Measurements from ENCODE around the gene FASLG.

The FASLG gene

DNA sequence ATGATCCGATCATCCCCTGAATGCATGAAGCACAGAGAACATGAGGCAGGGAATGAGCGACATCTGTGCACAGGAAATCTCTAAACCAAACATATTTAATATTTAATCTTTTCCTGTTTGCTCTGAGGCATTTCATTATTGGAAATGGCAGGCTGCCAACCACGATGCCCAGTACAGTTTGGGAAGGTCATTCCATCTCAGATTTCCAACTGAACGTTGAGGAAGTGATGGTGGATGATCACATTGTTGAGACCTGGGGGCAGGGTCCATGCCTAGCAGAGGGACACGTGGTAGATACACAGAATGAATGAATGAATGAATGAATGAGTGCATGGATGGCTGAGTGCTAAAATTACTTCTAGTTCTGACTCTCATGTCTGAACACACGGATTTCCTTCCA, 15.9 kb upstream of the FASLG start:
- Histone ChIP-seq H3K36me3 (no peaks in the 10 kb centered on the region), H3K27me3 (no peaks in the 10 kb centered on the region), H3K27ac (no peak overlapping the region), H3K9me3 (no peaks in the 10 kb centered on the region), H3K4me3 (no peak overlapping the region), H3K4me1 (peaks cover 27% of the 10 kb centered on the region), H3K9ac (no peak overlapping the region), H3K4me2 (peak overlapping the region; percentile 55), H4K20me1 (no peaks in the 10 kb centered on the region)
- no peak for TF ChIP-seq Cebpa-rat (IDR thresholded peaks at IDR 0.05)

DNA sequence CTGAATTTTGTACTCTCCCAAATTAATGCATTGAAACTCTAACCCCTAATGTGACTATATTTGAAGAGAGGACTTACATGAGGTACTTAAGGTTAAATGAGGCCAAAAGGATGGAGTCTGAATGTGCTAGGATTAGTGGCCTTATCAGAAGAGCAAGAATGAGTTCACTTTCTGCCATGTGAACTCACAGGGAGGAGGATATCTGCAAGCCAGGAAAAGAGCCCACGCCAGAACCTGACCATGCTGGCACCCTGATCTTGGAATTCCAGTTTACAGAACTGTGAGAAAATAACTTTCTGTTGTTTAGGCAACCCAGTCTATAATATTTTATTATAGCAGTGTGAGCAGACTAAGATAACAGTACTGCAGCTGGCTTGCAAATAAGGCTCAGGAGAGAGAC, 12.2 kb upstream of the FASLG start:
- peak overlapping the region; percentile 25; the same call in 1 of the 2 replicates for H3K4me2 ChIP-seq
- no peaks in the 10 kb centered on the region for H3K9me3 ChIP-seq
- H3K4me3 ChIP-seq = no peak overlapping the region
- TF ChIP-seq Cebpa-rat (IDR thresholded peaks at IDR 0.05) = no peak
- no peaks in the 10 kb centered on the region for H3K27me3 ChIP-seq
- no peak overlapping the region for H3K9ac ChIP-seq
- no peaks in the 10 kb centered on the region for H4K20me1 ChIP-seq
- no peaks in the 10 kb centered on the region for H3K36me3 ChIP-seq
- no peak overlapping the region for H3K27ac ChIP-seq
- peaks cover 27% of the 10 kb centered on the region for H3K4me1 ChIP-seq

DNA sequence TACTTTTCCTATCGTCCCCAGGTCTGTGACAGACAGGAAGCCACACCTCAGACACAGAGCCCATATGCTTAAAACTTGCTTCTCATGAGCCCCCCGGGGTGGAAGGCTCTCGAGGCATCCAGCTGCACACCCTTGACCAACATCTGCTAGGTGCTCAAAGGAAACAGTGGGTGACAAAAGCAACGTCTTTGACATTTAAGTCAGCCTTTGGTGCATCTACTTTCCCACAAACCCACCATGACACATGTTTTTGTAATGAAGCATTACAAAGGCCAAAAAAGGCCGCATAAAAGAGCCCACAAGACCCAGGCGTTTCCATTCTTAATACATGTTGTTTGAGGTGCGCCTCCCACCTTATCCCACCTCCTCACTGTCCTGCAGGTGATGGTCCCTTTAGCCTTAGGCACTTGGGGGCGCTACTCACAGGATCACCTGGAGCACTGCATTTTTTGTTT, 11.8 kb upstream of the FASLG start:
- H3K27me3 ChIP-seq = no peaks in the 10 kb centered on the region
- no peak overlapping the region for H3K9ac ChIP-seq
- H4K20me1 ChIP-seq = no peaks in the 10 kb centered on the region
- no peak overlapping the region for H3K4me3 ChIP-seq
- peaks cover 27% of the 10 kb centered on the region for H3K4me1 ChIP-seq
- no peak overlapping the region for H3K27ac ChIP-seq
- TF ChIP-seq Cebpa-rat (IDR thresholded peaks at IDR 0.05) = no peak
- H3K9me3 ChIP-seq = no peaks in the 10 kb centered on the region
- H3K36me3 ChIP-seq = no peaks in the 10 kb centered on the region
- H3K4me2 ChIP-seq = peak overlapping the region; percentile 25

DNA sequence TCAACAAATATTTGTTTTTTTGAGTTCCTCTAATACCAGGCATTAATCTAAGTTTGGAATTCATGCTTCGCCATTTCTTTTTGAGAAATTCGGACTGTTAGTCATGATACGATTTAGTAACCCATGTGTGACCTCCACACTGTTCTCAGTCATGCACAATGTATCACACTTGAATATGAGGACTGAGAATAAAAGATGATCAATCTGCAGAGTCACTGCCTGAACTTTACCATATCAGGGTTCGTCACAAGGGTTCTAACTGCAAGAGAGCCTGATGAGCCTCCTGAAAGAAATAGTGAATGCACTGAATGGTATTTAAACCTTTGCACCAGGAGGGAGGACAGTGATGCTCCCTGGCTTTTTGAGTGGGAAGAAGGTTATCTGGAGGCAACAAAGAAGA, 10.9 kb upstream of the FASLG start:
- Histone ChIP-seq H3K27ac (no peak overlapping the region), H3K36me3 (no peaks in the 10 kb centered on the region), H3K9ac (no peak overlapping the region), H3K4me1 (peaks cover 22% of the 10 kb centered on the region), H4K20me1 (no peaks in the 10 kb centered on the region), H3K27me3 (no peaks in the 10 kb centered on the region), H3K4me2 (no peak overlapping the region), H3K9me3 (no peaks in the 10 kb centered on the region), H3K4me3 (no peak overlapping the region)
- TF ChIP-seq Cebpa-rat (IDR thresholded peaks at IDR 0.05) = no peak

DNA sequence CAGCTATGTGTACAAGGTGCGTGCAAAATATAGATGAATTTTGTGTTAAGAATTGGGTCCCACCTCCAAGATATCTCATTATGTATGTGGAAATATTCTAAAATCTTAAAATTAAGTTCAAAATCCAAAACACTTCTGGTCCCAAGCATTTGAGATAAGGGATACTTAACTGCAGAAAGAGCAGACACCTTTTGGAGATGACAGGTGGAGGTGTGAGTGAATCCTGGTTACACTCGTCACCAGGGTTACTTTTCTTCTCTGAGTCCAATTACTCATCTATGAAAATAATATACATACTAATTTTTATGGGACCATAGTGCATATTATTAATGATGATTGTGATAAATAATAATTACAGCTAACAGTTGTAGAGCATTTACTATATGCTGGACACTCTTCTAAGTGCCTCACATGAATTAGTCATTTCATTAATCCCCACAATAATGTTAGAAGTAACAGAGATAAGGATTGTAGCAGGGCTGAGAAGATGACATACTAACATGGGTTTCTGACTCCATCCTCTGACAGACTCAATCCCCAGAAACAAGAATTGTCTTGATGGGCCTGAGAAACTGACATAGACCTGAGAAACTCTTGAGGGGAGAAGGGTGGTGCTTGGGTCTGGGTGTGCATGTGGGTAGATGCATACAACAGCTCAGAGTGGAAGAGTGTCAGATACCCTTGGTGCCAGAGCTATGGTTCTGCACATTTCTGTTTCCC, 8.3 kb upstream of the FASLG start:
- no peak for TF ChIP-seq Cebpa-rat (IDR thresholded peaks at IDR 0.05)

DNA sequence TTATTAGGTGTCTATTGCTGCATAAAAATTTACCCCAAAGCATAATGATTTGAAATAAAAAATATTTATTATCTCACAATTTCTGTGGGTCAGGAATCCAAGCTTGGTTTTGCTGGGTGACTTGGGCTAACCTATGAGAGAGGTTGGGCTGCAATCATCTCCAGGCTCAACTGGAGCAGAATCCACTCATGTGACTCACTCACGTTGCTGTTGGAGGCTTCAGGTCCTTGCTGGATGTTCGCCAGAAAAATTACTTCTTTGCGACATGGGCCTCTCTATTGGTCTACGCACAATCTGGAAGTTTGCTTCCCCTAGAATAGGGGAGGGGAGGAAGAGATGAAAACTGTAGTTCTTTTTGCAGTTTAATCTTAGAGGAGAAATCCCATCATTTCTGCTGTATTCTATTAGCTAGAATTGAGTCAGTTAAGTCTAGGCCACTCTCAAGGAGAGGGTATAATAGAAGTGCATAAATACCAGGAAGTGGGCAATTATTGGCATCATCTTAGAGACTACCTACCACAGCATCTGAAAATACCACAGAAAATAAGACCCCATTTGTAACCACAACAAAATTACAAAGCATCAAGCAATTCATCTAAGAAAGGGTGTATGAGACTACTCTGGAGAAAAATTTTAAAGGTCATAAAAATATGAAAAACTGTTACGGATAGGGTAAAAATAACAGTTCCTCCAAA, 5.7 kb upstream of the FASLG start:
- no peak overlapping the region for H3K9ac ChIP-seq
- H3K36me3 ChIP-seq = no peaks in the 10 kb centered on the region
- H3K4me2 ChIP-seq = no peak overlapping the region
- no peaks in the 10 kb centered on the region for H3K4me1 ChIP-seq
- H3K9me3 ChIP-seq = no peaks in the 10 kb centered on the region
- no peak overlapping the region for H3K27ac ChIP-seq
- H3K27me3 ChIP-seq = no peaks in the 10 kb centered on the region
- no peak overlapping the region for H3K4me3 ChIP-seq
- no peak for TF ChIP-seq Cebpa-rat (IDR thresholded peaks at IDR 0.05)
- no peaks in the 10 kb centered on the region for H4K20me1 ChIP-seq

More for the DNA sequence above, 8.3 kb upstream of the FASLG start:
- Histone ChIP-seq H3K4me1 (peaks cover 9% of the 10 kb centered on the region), H3K27ac (no peak overlapping the region), H3K9ac (no peak overlapping the region), H4K20me1 (no peaks in the 10 kb centered on the region), H3K4me2 (no peak overlapping the region), H3K4me3 (no peak overlapping the region), H3K9me3 (no peaks in the 10 kb centered on the region), H3K27me3 (no peaks in the 10 kb centered on the region), H3K36me3 (no peaks in the 10 kb centered on the region)

DNA sequence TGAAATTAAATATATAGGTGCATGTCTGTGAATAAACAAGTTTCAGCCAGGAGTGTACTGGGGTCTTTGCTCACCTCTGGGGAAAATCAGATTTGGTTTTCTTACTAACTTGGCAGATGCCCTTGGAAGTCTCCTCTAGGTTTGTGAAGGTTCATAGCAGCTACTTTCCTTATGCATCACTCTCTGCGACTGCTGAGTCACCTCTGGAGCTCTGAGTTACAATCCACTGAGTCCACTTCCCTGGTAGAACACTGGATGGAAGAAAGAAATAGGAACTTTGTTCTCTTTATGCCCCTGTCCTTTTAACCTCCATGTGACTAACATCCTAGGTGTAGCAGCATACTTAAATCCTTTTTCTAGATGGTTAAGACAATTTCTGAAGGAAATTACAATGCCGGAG, 4.4 kb upstream of the FASLG start:
- Histone ChIP-seq H3K4me2 (no peak overlapping the region), H4K20me1 (no peaks in the 10 kb centered on the region)

DNA sequence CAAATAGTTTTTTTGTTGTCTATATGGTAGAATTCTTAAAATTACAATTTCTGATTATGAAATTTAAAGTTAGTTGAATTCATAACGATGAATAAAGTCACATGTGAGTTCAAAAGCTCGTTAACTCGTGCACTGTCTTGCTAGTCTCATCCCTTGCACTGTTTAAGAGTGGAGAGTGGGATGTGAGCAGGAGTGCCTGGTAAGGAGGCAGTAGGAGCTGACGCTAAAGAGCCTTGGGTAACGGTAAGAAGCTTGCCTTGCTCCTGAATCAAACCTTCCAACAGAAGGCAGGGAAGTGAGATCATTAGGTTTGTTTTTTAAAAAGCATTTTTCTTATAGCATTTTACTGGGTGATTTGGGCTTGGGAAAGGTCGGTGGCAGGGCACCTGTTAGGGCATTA, 2.3 kb upstream of the FASLG start:
- TF ChIP-seq Cebpa-rat (IDR thresholded peaks at IDR 0.05) = no peak
- Histone ChIP-seq H3K27ac (no peak overlapping the region), H3K4me2 (no peak overlapping the region), H3K9ac (no peak overlapping the region), H3K36me3 (no peaks in the 10 kb centered on the region), H3K4me3 (no peak overlapping the region), H4K20me1 (no peaks in the 10 kb centered on the region), H3K9me3 (no peaks in the 10 kb centered on the region), H3K4me1 (no peaks in the 10 kb centered on the region), H3K27me3 (no peaks in the 10 kb centered on the region)

More for the DNA sequence above, 4.4 kb upstream of the FASLG start:
- Histone ChIP-seq H3K27me3 (no peaks in the 10 kb centered on the region), H3K27ac (no peak overlapping the region), H3K9me3 (no peaks in the 10 kb centered on the region), H3K9ac (no peak overlapping the region), H3K4me1 (no peaks in the 10 kb centered on the region), H3K36me3 (no peaks in the 10 kb centered on the region), H3K4me3 (no peak overlapping the region)
- no peak for TF ChIP-seq Cebpa-rat (IDR thresholded peaks at IDR 0.05)

DNA sequence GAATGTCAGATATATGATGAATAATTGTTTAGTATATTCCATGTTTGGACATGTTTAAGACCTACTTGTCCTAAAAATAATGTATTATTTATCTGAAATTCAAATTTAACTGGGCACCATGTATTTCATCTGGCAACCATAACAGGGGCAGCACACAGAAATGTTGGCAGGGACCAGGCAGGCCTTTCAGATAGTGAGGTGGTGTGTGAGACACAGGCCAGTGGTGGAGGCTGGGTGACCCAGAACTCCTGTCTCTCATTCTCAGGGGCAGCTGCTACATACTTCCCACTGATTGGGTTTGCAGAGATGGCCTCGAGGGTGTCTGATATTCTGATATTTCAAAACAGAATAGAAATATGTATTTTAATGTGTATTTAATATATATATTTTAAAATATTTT, 1.3 kb upstream of the FASLG start:
- H3K36me3 ChIP-seq = no peaks in the 10 kb centered on the region
- no peak overlapping the region for H3K27ac ChIP-seq
- H3K4me2 ChIP-seq = no peak overlapping the region
- H3K4me3 ChIP-seq = no peak overlapping the region
- H3K27me3 ChIP-seq = no peaks in the 10 kb centered on the region
- H4K20me1 ChIP-seq = no peaks in the 10 kb centered on the region
- H3K9ac ChIP-seq = no peak overlapping the region
- no peaks in the 10 kb centered on the region for H3K9me3 ChIP-seq
- peaks cover 8% of the 10 kb centered on the region for H3K4me1 ChIP-seq
- TF ChIP-seq Cebpa-rat (IDR thresholded peaks at IDR 0.05) = no peak

DNA sequence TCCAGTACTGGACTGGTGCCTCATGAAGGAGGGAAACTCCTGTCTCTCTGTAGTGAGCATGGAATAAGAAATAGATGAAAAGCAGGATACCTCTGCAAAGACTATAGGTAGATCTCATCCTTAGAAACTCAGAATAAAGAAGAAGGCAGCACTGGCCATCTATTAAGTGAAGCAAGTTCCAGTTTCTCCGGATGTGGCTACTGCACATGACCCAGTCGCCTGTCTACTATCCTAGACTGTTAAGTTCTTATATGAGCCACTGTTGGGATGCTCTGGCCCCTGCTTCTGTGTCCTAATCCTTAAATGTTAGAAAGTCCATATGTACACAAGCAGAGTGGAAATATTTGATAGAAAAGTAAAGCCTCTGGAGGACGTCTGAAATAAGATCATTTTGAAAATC, 2.2 kb downstream of the FASLG start:
- no peaks in the 10 kb centered on the region for H4K20me1 ChIP-seq
- no peaks in the 10 kb centered on the region for H3K36me3 ChIP-seq
- peaks cover 19% of the 10 kb centered on the region for H3K4me1 ChIP-seq
- TF ChIP-seq Cebpa-rat (IDR thresholded peaks at IDR 0.05) = no peak
- H3K4me2 ChIP-seq = no peak overlapping the region
- no peaks in the 10 kb centered on the region for H3K27me3 ChIP-seq
- H3K9ac ChIP-seq = no peak overlapping the region
- H3K9me3 ChIP-seq = no peaks in the 10 kb centered on the region
- H3K4me3 ChIP-seq = no peak overlapping the region
- H3K27ac ChIP-seq = no peak overlapping the region
